ENCODE results near the gene MYCL.
A peak's percentile ranks its signal among the peaks of the same experiment; 100 is the strongest.

The MYCL gene

GRCh38 chr1:39901714-39902459 lies at the start of gene MYCL:
Gene MYCL, minus strand, starts transcription at chr1:39901917. Its CDS starts 483 bp downstream, at chr1:39901434.
- peak in 12 of 14 donors; percentile 26 to 78 (median 50) for DNase-seq

- DNase-seq = no peak
These were observed 48.2 kb upstream of the MYCL start for GRCh38 chr1:39949891-39950290.

GRCh38 chr1:39947260-39947659 lies 45.5 kb upstream of the MYCL start:
- DNase-seq = no peak

- DNase-seq = no peak
These were observed 44.5 kb upstream of the MYCL start for GRCh38 chr1:39946216-39946615.

- no peak for DNase-seq
These were observed 42.8 kb upstream of the MYCL start for GRCh38 chr1:39944410-39945112.

- DNase-seq = no peak
These were observed 42.0 kb upstream of the MYCL start for GRCh38 chr1:39943471-39944290.

- DNase-seq = no peak
These were observed 39.5 kb upstream of the MYCL start for GRCh38 chr1:39940980-39941871.

GRCh38 chr1:39940253-39940652 lies 38.5 kb upstream of the MYCL start:
- peak in 5 of 14 donors; percentile 4 to 25 (median 15) for DNase-seq

GRCh38 chr1:39938856-39939255 lies 37.1 kb upstream of the MYCL start:
- no peak for DNase-seq

GRCh38 chr1:39936724-39937491 lies 35.2 kb upstream of the MYCL start:
- peak in 5 of 14 donors; percentile 10 to 26 (median 15) for DNase-seq

- peak in 7 of 14 donors; percentile 9 to 56 (median 35) for DNase-seq
These were observed 32.5 kb upstream of the MYCL start for GRCh38 chr1:39933956-39934941.

GRCh38 chr1:39928809-39929587 lies 27.3 kb upstream of the MYCL start:
- DNase-seq = no peak

GRCh38 chr1:39927538-39927937 lies 25.8 kb upstream of the MYCL start:
- no peak for DNase-seq

GRCh38 chr1:39926820-39927219 lies 25.1 kb upstream of the MYCL start:
- DNase-seq = no peak

- no peak for DNase-seq
These were observed 24.7 kb upstream of the MYCL start for GRCh38 chr1:39926343-39926793.

- DNase-seq = no peak
These were observed 24.1 kb upstream of the MYCL start for GRCh38 chr1:39925721-39926342.

GRCh38 chr1:39922251-39922688 lies 20.6 kb upstream of the MYCL start:
- DNase-seq = no peak

GRCh38 chr1:39919545-39919944 lies 17.8 kb upstream of the MYCL start:
- peak in 3 of 14 donors; percentile 2 to 13 (median 9) for DNase-seq

All from C1 segment of cervical spinal cord (tissue), 14 donors.